ENCODE results near the gene PLSCR3.

GRCh38 chr17:7417056-7417655 is 22.8 kb upstream of the PLSCR3 start:
- TF ChIP-seq POLR2AphosphoS5 (IDR thresholded peaks at IDR 0.05) (no peak), CTCF (IDR thresholded peaks at IDR 0.05) (no peak)
